Measurements from ENCODE around the gene ZNF580. TPM values are rescaled to one million over a fixed set of nuclear protein-coding genes. Genes with fewer than 3 reads are reported as not detected.

ZNF580 gene
- total and polyA plus RNA-seq, 5 experiments from 2014 or later = 15.3 to 111 (median 21.7) TPM

Other genes with a start within 250 kb of the ZNF580 start
- gene UBE2S, start 233.2 kb upstream of the ZNF580 start, total RNA-seq = 10 to 100 TPM; 18.1 to 20.2 TPM
- 10 to 100 TPM; 18.6 to 25.8 (median 24.5) TPM for gene UBE2S, start 233.2 kb upstream of the ZNF580 start, polyA plus RNA-seq
- gene SHISA7, start 197.7 kb upstream of the ZNF580 start, total RNA-seq = not detected
- gene SHISA7, start 197.7 kb upstream of the ZNF580 start, polyA plus RNA-seq = not detected
- 10 to 100 TPM; 10.5 to 11.0 TPM for gene ISOC2, start 179.4 kb upstream of the ZNF580 start, total RNA-seq
- gene ISOC2, start 179.4 kb upstream of the ZNF580 start, polyA plus RNA-seq = 10 to 100 TPM; 30.5 to 35.6 (median 34.2) TPM
- not detected for gene C19orf85, start 176.3 kb upstream of the ZNF580 start, total RNA-seq
- not detected for gene C19orf85, start 176.3 kb upstream of the ZNF580 start, polyA plus RNA-seq
- 10 to 100 TPM; 13.2 to 15.6 TPM for gene ZNF628, start 164.4 kb upstream of the ZNF580 start, total RNA-seq
- gene ZNF628, start 164.4 kb upstream of the ZNF580 start, polyA plus RNA-seq = under 1 TPM; 0.26 to 0.42 (median 0.32) TPM
- 10 to 100 TPM in 1 of 2 experiments, 1 to 10 TPM in 1; 8.0 to 10.4 TPM for gene NAT14, start 155.8 kb upstream of the ZNF580 start, total RNA-seq
- gene NAT14, start 155.8 kb upstream of the ZNF580 start, polyA plus RNA-seq = 1 to 10 TPM; 4.1 to 8.8 (median 7.7) TPM
- gene SSC5D, start 152.6 kb upstream of the ZNF580 start, total RNA-seq = 1 to 10 TPM; 1.3 to 1.4 TPM
- under 1 TPM in 2 of 3 donors, not detected in 1; 0.02 to 0.11 TPM for gene SSC5D, start 152.6 kb upstream of the ZNF580 start, polyA plus RNA-seq
- gene SBK2, start 103.9 kb upstream of the ZNF580 start, total RNA-seq = not detected
- gene SBK2, start 103.9 kb upstream of the ZNF580 start, polyA plus RNA-seq = not detected
- not detected for gene SBK3, start 95.5 kb upstream of the ZNF580 start, total RNA-seq
- gene SBK3, start 95.5 kb upstream of the ZNF580 start, polyA plus RNA-seq = not detected
- 10 to 100 TPM in 1 of 2 experiments, 1 to 10 TPM in 1; 9.8 to 10.2 TPM for gene ZNF579, start 60.2 kb upstream of the ZNF580 start, total RNA-seq
- gene ZNF579, start 60.2 kb upstream of the ZNF580 start, polyA plus RNA-seq = under 1 TPM; 0.16 to 0.39 (median 0.20) TPM
- gene FIZ1, start 41.5 kb upstream of the ZNF580 start, total RNA-seq = 10 to 100 TPM; 19.0 to 22.0 TPM
- 1 to 10 TPM; 2.8 to 5.4 (median 3.4) TPM for gene FIZ1, start 41.5 kb upstream of the ZNF580 start, polyA plus RNA-seq
- 10 to 100 TPM; 19.1 to 20.7 TPM for gene ZNF524, start 40.7 kb upstream of the ZNF580 start, total RNA-seq
- gene ZNF524, start 40.7 kb upstream of the ZNF580 start, polyA plus RNA-seq = 10 to 100 TPM; 21.5 to 31.6 (median 23.6) TPM
- gene ZNF865, start 35.4 kb upstream of the ZNF580 start, total RNA-seq = 10 to 100 TPM; 21.6 to 24.4 TPM
- under 1 TPM in 2 of 3 donors, not detected in 1; 0.22 to 0.33 TPM for gene ZNF865, start 35.4 kb upstream of the ZNF580 start, polyA plus RNA-seq
- gene ZNF784, start 16.4 kb upstream of the ZNF580 start, total RNA-seq = 1 to 10 TPM; 8.1 to 9.2 TPM
- 1 to 10 TPM in 2 of 3 donors, under 1 TPM in 1; 0.64 to 1.4 (median 1.1) TPM for gene ZNF784, start 16.4 kb upstream of the ZNF580 start, polyA plus RNA-seq
- gene ZNF581, start 2.6 kb downstream of the ZNF580 start, total RNA-seq = 10 to 100 TPM; 33.8 to 36.3 TPM
- gene ZNF581, start 2.6 kb downstream of the ZNF580 start, polyA plus RNA-seq = 10 to 100 TPM; 21.2 to 35.9 (median 34.9) TPM
- gene CCDC106, start 7.2 kb downstream of the ZNF580 start, total RNA-seq = 1 to 10 TPM; 5.3 to 8.3 TPM
- 1 to 10 TPM; 2.6 to 4.4 (median 4.3) TPM for gene CCDC106, start 7.2 kb downstream of the ZNF580 start, polyA plus RNA-seq
- gene U2AF2, start 14.0 kb downstream of the ZNF580 start, total RNA-seq = 100 to 1,000 TPM; 284 to 289 TPM
- 10 to 100 TPM in 1 of 3 donors, 1 to 10 TPM in 2; 6.6 to 10.6 (median 8.1) TPM for gene U2AF2, start 14.0 kb downstream of the ZNF580 start, polyA plus RNA-seq
- 10 to 100 TPM; 49.5 to 52.2 TPM for gene EPN1, start 34.2 kb downstream of the ZNF580 start, total RNA-seq
- gene EPN1, start 34.2 kb downstream of the ZNF580 start, polyA plus RNA-seq = 10 to 100 TPM in 1 of 3 donors, 1 to 10 TPM in 2; 5.5 to 15.8 (median 7.5) TPM
- gene NLRP9, start 97.4 kb downstream of the ZNF580 start, total RNA-seq = not detected
- gene NLRP9, start 97.4 kb downstream of the ZNF580 start, polyA plus RNA-seq = not detected
- not detected for gene RFPL4A, start 118.1 kb downstream of the ZNF580 start, total RNA-seq
- gene RFPL4A, start 118.1 kb downstream of the ZNF580 start, polyA plus RNA-seq = not detected
- not detected for gene RFPL4AL1, start 128.1 kb downstream of the ZNF580 start, total RNA-seq
- gene RFPL4AL1, start 128.1 kb downstream of the ZNF580 start, polyA plus RNA-seq = not detected
- gene NLRP11, start 191.0 kb downstream of the ZNF580 start, total RNA-seq = not detected
- not detected for gene NLRP11, start 191.0 kb downstream of the ZNF580 start, polyA plus RNA-seq
- not detected for gene NLRP4, start 195.5 kb downstream of the ZNF580 start, total RNA-seq
- not detected for gene NLRP4, start 195.5 kb downstream of the ZNF580 start, polyA plus RNA-seq

Measured in naive thymus-derived CD8-positive, alpha-beta T cell (primary cell).